ENCODE measurements around the gene ARHGAP24.

DNA sequence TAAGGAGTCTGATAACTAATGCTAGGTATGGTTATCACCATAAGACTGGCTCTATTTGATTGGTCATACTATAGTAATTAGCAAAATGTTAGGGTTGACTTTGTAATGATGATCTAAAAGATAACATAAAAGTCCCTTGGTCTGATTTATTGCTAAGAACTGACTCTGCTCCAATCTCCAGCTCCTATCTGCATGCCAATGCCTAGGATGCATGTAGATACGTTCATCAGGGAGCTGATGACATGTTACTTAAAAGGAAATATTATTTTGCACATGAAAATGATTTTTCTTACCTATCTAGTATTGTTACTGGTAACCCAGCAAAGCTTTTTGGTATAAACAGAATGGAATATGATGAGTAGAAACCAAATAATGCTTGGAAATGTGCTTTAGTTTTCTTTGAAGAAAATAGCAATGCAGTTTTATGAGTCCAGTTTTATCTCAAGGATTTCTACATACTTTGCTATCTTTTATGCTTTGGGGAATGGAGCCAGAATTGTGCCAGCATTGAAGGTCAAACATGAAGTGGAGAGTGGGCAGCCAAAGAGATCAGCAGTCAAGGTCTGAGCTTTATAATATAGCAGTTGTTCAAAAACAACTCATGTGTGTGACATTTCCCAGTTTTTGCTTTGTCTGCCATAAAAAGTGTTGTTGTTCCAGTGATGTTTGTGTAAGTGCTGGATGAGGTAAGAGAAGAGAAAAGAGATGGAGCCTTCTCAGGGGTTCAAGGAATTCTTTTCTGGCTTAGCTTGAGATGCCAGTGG is 121.0 kb downstream of the ARHGAP24 start:
- TF ChIP-seq, protein P1, sequence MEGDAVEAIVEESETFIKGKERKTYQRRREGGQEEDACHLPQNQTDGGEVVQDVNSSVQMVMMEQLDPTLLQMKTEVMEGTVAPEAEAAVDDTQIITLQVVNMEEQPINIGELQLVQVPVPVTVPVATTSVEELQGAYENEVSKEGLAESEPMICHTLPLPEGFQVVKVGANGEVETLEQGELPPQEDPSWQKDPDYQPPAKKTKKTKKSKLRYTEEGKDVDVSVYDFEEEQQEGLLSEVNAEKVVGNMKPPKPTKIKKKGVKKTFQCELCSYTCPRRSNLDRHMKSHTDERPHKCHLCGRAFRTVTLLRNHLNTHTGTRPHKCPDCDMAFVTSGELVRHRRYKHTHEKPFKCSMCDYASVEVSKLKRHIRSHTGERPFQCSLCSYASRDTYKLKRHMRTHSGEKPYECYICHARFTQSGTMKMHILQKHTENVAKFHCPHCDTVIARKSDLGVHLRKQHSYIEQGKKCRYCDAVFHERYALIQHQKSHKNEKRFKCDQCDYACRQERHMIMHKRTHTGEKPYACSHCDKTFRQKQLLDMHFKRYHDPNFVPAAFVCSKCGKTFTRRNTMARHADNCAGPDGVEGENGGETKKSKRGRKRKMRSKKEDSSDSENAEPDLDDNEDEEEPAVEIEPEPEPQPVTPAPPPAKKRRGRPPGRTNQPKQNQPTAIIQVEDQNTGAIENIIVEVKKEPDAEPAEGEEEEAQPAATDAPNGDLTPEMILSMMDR (IDR thresholded peaks at IDR 0.05) = no peak
- no peak for TF ChIP-seq EZH2 (IDR thresholded peaks at IDR 0.05; ENCODE audit: borderline replicate concordance, insufficient read depth, low read depth, low read length, poor library complexity, severe bottlenecking)
